Stimulated activated memory B cell treated with anti-CD40 and anti-IgM and Interleukin-4, amounts not matched to agents 10 μg/mL and 1 μg/mL and 100 μg/mL, for 72 hours (primary cell): ENCODE measurements around the gene PTTG1IP.
A peak's percentile ranks its signal among the peaks of the same experiment; 100 is the strongest.
"Not testable (repeated sequence)": the region's sequence is repeated elsewhere in the genome, so short reads cannot be mapped to it uniquely, and the experiment has no call there.

ENCODE experiments used
- ATAC-seq: fragments of 150-1000 bp; cut with Tn5 transposase; 2 replicates; pipeline ENCODE4 v1.10.0; 2021
- H3K27ac Mint-ChIP-seq: one replicate; pipeline ENCODE4 v1.8.0; 2022; ENCODE audit warnings: mild to moderate bottlenecking, mixed read lengths
- H3K27me3 Mint-ChIP-seq: one replicate; pipeline ENCODE4 v1.8.0; 2022; ENCODE audit warnings: mixed read lengths
- H3K36me3 Mint-ChIP-seq: one replicate; pipeline ENCODE4 v1.8.0; 2022; ENCODE audit warnings: mixed read lengths
- H3K4me1 Mint-ChIP-seq: one replicate; pipeline ENCODE4 v1.8.0; 2022; ENCODE audit warnings: mixed read lengths
- H3K4me3 Mint-ChIP-seq: one replicate; pipeline ENCODE4 v1.8.0; 2022; ENCODE audit warnings: mild to moderate bottlenecking, moderate library complexity, mixed read lengths
- H3K9me3 Mint-ChIP-seq: one replicate; pipeline ENCODE4 v1.8.0; 2022; ENCODE audit warnings: mixed read lengths

PTTG1IP gene

DNA sequence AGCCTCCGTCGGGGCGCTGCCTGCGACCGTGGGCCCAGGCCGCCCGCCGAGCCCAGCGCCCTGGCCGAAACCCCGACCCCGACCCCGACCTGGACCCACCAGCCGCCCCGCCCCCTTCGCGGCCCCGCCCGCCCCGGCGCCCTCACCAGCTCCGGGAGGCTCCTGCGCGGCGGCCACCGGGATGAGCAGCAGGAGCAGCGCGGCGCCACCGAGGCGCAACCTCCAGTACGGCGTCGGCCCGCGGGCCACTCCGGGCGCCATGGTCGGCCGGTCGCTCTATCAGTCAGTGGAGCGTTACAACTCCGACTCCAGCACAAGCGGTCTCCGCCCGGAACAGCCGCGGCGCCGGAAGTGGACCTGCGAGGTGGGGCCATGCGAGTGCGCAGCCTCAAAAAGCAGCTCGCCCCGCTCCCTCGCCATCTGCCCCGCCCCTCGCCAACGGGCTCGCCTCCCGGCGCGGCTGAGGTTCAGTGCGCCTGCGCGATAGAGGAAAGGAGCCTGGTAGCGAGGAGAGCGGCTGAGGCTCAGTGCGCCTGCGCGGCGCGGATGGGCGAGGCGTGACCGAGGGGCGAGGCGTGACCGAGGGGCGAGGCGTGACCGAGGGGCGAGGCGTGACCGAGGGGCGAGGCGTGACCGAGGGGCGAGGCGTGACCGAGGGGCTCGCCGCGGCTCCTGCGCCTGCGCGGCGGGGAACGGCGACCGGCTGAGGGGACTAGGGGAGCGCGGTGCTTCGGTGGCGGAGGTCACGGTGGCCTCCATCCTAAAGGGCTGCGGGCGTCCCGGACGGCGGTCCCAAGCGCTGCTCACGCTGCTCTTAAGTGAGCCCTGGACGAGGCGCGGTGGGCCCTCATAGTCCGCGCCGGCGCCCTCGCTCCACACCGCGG is at the start of gene PTTG1IP:
TSS of gene PTTG1IP (minus strand) at position 335 of the 884 bp plus-strand sequence. CDS start at position 261, 74 bp downstream.
- peak within 1 kb of the TSS; percentile 95 for H3K27ac Mint-ChIP-seq
- peak within 1 kb of the TSS; percentile 91 for H3K4me3 Mint-ChIP-seq
- H3K9me3 Mint-ChIP-seq: no peaks in the 10 kb centered on the region
- H3K36me3 Mint-ChIP-seq: no peaks in the 10 kb centered on the region
- H3K27me3 Mint-ChIP-seq: no peaks in the 10 kb centered on the region
- H3K4me1 Mint-ChIP-seq: peaks cover 66% of the 10 kb centered on the region
- ATAC-seq: peak; percentile 91

- H3K9me3 Mint-ChIP-seq: no peaks in the 10 kb centered on the region
- H3K27ac Mint-ChIP-seq: peak overlapping the region; percentile 93
- no peaks in the 10 kb centered on the region for H3K27me3 Mint-ChIP-seq
- no peak for ATAC-seq
- H3K4me1 Mint-ChIP-seq: peaks cover 93% of the 10 kb centered on the region
- peak overlapping the region; percentile 88 for H3K4me3 Mint-ChIP-seq
- H3K36me3 Mint-ChIP-seq: no peaks in the 10 kb centered on the region
These were observed 48.4 kb upstream of the PTTG1IP start for GRCh38 chr21:44921928-44922327.

GRCh38 chr21:44920694-44921604 is 47.5 kb upstream of the PTTG1IP start, which contains the start of gene ITGB2:
ITGB2 (minus strand) TSS chr21:44920899; CDS start chr21:44910782, 10,117 bp downstream.
- no peaks in the 10 kb centered on the region for H3K9me3 Mint-ChIP-seq
- peak; percentile 93 for ATAC-seq
- H3K27ac Mint-ChIP-seq: peak within 1 kb of the TSS; percentile 93
- H3K36me3 Mint-ChIP-seq: peaks cover 6% of the 10 kb centered on the region
- H3K4me3 Mint-ChIP-seq: peak within 1 kb of the TSS; percentile 88
- H3K4me1 Mint-ChIP-seq: peaks cover 93% of the 10 kb centered on the region
- no peaks in the 10 kb centered on the region for H3K27me3 Mint-ChIP-seq

DNA sequence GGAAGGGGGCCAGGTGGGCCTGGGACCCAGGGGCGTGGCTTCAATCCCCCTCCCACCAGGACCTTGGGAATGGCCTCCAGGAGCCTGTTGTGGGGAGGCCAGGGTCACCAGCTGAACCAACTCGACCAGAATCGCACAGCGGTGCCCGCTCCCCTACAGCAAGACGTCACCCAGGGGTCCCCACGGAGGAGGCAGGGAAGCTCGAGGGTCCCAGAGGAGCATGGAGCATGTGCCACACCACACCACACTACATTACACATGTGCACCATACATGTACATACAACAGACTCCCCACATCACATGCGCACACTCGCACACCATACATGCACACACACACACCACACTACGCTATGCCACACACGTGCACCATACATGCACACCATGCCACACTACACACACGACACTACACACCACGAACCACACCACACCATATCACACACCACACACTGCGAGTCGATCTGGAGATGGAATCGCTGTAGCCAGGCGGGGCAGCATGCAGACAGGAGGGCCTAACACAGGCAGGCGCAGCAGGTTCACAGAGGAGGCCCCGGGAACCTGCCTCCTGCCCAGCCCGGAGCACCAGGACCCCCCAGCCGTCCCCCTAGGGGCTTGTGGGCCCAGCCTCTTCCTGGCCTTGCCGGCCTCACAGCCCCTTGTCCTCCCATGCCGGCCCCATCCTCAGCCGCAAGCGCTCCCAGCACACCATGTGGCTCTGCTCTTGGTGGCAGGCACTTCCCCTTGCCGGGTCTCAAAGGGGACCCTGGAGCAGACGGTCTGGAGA is 46.6 kb upstream of the PTTG1IP start:
- Mint-ChIP-seq H3K4me3 (peak overlapping the region; percentile 88), H3K27me3 (no peaks in the 10 kb centered on the region), H3K36me3 (peaks cover 6% of the 10 kb centered on the region), H3K4me1 (peaks cover 89% of the 10 kb centered on the region), H3K27ac (peak overlapping the region; percentile 93), H3K9me3 (no peaks in the 10 kb centered on the region)
- ATAC-seq: peak; percentile 48

DNA sequence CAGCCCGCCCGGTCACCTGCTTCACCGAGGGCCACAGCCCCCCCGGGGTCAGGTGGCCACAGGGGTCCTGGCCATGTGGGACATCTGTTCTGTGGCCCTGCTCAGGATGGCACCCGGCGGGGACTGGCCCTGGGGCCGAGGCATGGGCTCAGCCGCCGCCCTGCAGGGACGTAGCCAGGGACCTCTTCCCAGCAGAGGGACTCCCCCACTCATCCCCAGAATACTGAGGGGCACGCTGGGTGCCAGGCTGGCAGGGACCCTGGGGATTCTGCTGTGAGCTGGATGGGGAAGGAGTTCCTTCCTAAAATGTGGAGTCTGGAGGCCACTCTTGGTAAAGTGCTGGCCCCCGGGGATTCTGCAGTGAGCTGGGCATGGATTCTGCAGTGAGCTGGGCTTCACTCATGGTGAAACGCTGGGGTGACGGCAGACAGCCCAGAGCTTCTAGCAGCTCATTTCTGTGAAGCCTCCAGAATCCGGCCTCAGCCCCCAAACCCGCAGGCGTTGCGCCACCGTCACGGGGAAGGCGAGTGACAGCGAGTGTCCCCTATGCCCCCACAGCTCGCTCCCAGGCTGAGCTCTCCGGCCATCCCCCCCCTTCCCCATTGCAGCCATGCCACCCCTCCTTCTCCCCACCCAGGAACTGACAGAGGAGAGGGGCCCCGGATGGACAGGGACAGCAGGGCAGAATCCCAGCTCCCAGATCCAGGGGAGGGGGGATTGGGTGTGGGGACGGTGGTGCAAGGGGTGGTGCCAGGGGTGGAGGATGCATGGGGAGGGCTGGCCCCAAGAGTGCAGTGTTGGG is 45.8 kb upstream of the PTTG1IP start:
- H3K36me3 Mint-ChIP-seq: peaks cover 6% of the 10 kb centered on the region
- peak overlapping the region; percentile 88 for H3K4me3 Mint-ChIP-seq
- ATAC-seq: peak; percentile 4
- H3K9me3 Mint-ChIP-seq: no peaks in the 10 kb centered on the region
- H3K27me3 Mint-ChIP-seq: no peaks in the 10 kb centered on the region
- peak overlapping the region; percentile 93 for H3K27ac Mint-ChIP-seq
- peaks cover 89% of the 10 kb centered on the region for H3K4me1 Mint-ChIP-seq

GRCh38 chr21:44918581-44919033 is 45.1 kb upstream of the PTTG1IP start:
- H3K4me3 Mint-ChIP-seq: peak overlapping the region; percentile 88
- no peaks in the 10 kb centered on the region for H3K9me3 Mint-ChIP-seq
- peaks cover 6% of the 10 kb centered on the region for H3K36me3 Mint-ChIP-seq
- no peak for ATAC-seq
- H3K4me1 Mint-ChIP-seq: peaks cover 89% of the 10 kb centered on the region
- H3K27ac Mint-ChIP-seq: peak overlapping the region; percentile 93
- H3K27me3 Mint-ChIP-seq: no peaks in the 10 kb centered on the region

DNA sequence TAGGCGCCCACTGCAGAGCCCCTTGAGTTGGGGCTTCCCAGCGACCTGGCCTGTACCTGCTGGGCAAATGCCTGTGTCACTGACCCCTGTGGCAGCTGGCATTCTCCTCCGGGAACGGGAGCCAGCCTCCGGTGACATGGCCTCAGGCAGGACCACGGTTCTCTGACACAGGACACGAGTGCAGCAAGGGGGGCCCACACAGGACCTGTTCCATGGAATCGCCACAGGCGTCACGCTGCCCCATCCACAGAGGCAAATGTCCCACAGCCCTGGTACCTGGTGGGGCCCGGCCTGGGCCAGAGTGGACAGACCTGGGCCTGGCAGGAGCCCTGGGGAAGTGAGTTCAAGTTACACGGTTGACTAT is 44.6 kb upstream of the PTTG1IP start:
- Mint-ChIP-seq H3K27ac (peak overlapping the region; percentile 93), H3K4me1 (peaks cover 90% of the 10 kb centered on the region), H3K9me3 (no peaks in the 10 kb centered on the region), H3K36me3 (peaks cover 6% of the 10 kb centered on the region), H3K4me3 (peak overlapping the region; percentile 88), H3K27me3 (no peaks in the 10 kb centered on the region)
- no peak for ATAC-seq

DNA sequence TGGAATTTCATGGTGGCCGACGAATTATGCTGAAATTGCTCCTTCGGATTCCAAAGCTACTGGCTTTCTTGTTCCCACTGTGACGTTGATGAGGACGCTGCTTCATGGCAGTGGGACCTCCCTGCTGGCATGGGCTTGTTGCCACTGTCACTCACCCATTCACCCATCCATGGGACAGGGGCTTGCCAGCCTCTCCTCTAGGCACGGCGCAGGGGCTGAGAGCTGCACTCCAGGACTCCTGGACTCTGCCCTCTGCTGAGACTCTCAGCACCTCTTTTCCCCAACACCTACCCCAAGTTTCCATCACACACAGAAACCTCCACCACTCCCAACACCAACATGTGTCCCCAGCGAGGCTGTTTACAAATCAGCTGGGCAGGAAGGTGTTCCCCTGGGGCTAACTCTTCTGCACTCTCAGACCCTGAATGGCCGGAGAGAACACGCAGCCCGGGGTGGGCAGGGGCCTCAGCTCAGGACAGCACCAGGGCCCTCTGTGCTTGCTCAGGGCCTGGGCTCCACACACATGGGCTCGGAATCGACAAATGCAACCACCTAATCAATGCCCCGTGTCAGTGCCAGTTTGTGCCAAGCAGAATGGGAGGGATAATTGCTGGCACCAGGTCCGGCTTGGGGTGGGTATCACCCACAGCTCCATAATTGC is 44.1 kb upstream of the PTTG1IP start:
- Mint-ChIP-seq H3K27ac (peak overlapping the region; percentile 93), H3K4me3 (peak overlapping the region; percentile 61), H3K27me3 (no peaks in the 10 kb centered on the region), H3K4me1 (peaks cover 88% of the 10 kb centered on the region), H3K9me3 (no peaks in the 10 kb centered on the region), H3K36me3 (peaks cover 6% of the 10 kb centered on the region)
- no peak for ATAC-seq

GRCh38 chr21:44916965-44917364 is 43.5 kb upstream of the PTTG1IP start:
- Mint-ChIP-seq H3K9me3 (no peaks in the 10 kb centered on the region), H3K36me3 (peaks cover 6% of the 10 kb centered on the region), H3K4me3 (no peak overlapping the region), H3K27ac (no peak overlapping the region), H3K27me3 (no peaks in the 10 kb centered on the region), H3K4me1 (peaks cover 90% of the 10 kb centered on the region)
- ATAC-seq: no peak

- H3K9me3 Mint-ChIP-seq: no peaks in the 10 kb centered on the region
- ATAC-seq: peak; percentile 80
- peaks cover 16% of the 10 kb centered on the region for H3K36me3 Mint-ChIP-seq
- H3K4me1 Mint-ChIP-seq: peaks cover 91% of the 10 kb centered on the region
- H3K27ac Mint-ChIP-seq: peak overlapping the region; percentile 86
- peak overlapping the region; percentile 72 for H3K4me3 Mint-ChIP-seq
- no peaks in the 10 kb centered on the region for H3K27me3 Mint-ChIP-seq
These were observed 40.8 kb upstream of the PTTG1IP start for GRCh38 chr21:44914176-44914874.

- peak; percentile 39 for ATAC-seq
- Mint-ChIP-seq H3K27me3 (no peaks in the 10 kb centered on the region), H3K27ac (peak overlapping the region; percentile 86), H3K4me1 (peaks cover 93% of the 10 kb centered on the region), H3K9me3 (no peaks in the 10 kb centered on the region), H3K36me3 (peaks cover 24% of the 10 kb centered on the region), H3K4me3 (peak overlapping the region; percentile 72)
These were observed 40.1 kb upstream of the PTTG1IP start for GRCh38 chr21:44913425-44914175.

- peak overlapping the region; percentile 87 for H3K27ac Mint-ChIP-seq
- H3K27me3 Mint-ChIP-seq, ATAC-seq, H3K9me3 Mint-ChIP-seq, H3K4me3 Mint-ChIP-seq: not testable (repeated sequence)
- peaks cover 26% of the 10 kb centered on the region for H3K36me3 Mint-ChIP-seq
- peaks cover 93% of the 10 kb centered on the region for H3K4me1 Mint-ChIP-seq
These were observed 39.3 kb upstream of the PTTG1IP start for GRCh38 chr21:44912506-44913412.
